ENCODE results near the gene STC2. TPM values are rescaled to one million over a fixed set of nuclear protein-coding genes. Genes with fewer than 3 reads are reported as not detected.

Gene STC2
- polyA plus RNA-seq, 1 donor from 2014 or later = not detected

GRCh38 chr5:173323106-173323798 is 5.0 kb downstream of the STC2 start:
- peaks cover 1% of the 10 kb centered on the region for H3K36me3 Mint-ChIP-seq
- no peak overlapping the region for H3K27ac Mint-ChIP-seq
- no peak overlapping the region for H3K4me3 Mint-ChIP-seq
- H3K4me1 Mint-ChIP-seq = peaks cover 0 to 4% (median 4%) of the 10 kb centered on the region in 3 donors
- peaks cover 42% of the 10 kb centered on the region for H3K27me3 Mint-ChIP-seq
- peaks cover 0 to 4% (median 0%) of the 10 kb centered on the region in 3 donors for H3K9me3 Mint-ChIP-seq

- peaks cover 0 to 4% (median 0%) of the 10 kb centered on the region in 3 donors for H3K9me3 Mint-ChIP-seq
- H3K4me1 Mint-ChIP-seq = peaks cover 0 to 4% (median 2%) of the 10 kb centered on the region in 3 donors
- no peak overlapping the region for H3K4me3 Mint-ChIP-seq
- no peaks in the 10 kb centered on the region for H3K36me3 Mint-ChIP-seq
- H3K27me3 Mint-ChIP-seq = peaks cover 39% of the 10 kb centered on the region
- H3K27ac Mint-ChIP-seq = no peak overlapping the region
Measured at GRCh38 chr5:173321886-173322285, 6.3 kb downstream of the STC2 start.

- no peak overlapping the region for H3K27ac Mint-ChIP-seq
- H3K27me3 Mint-ChIP-seq = peaks cover 36% of the 10 kb centered on the region
- H3K4me3 Mint-ChIP-seq = no peak overlapping the region
- H3K9me3 Mint-ChIP-seq = peaks cover 0 to 2% (median 0%) of the 10 kb centered on the region in 3 donors
- H3K4me1 Mint-ChIP-seq = peaks cover 0 to 4% (median 2%) of the 10 kb centered on the region in 3 donors
- no peaks in the 10 kb centered on the region for H3K36me3 Mint-ChIP-seq
Measured at GRCh38 chr5:173320259-173320658, 8.0 kb downstream of the STC2 start.

GRCh38 chr5:173319646-173320045 is 8.6 kb downstream of the STC2 start:
- Mint-ChIP-seq H3K36me3 (no peaks in the 10 kb centered on the region), H3K9me3 (peaks cover 0 to 2% (median 0%) of the 10 kb centered on the region in 3 donors), H3K27ac (no peak overlapping the region), H3K27me3 (peaks cover 34% of the 10 kb centered on the region), H3K4me3 (no peak overlapping the region), H3K4me1 (peaks cover 0 to 3% (median 2%) of the 10 kb centered on the region in 3 donors)

GRCh38 chr5:173318881-173319620 is 9.2 kb downstream of the STC2 start:
- peaks cover 0 to 2% (median under 1%) of the 10 kb centered on the region in 3 donors for H3K4me1 Mint-ChIP-seq
- H3K36me3 Mint-ChIP-seq = no peaks in the 10 kb centered on the region
- no peak overlapping the region for H3K27ac Mint-ChIP-seq
- peaks cover 0 to 2% (median 0%) of the 10 kb centered on the region in 3 donors for H3K9me3 Mint-ChIP-seq
- H3K4me3 Mint-ChIP-seq = no peak overlapping the region
- peaks cover 29% of the 10 kb centered on the region for H3K27me3 Mint-ChIP-seq

GRCh38 chr5:173318330-173318729 is 9.9 kb downstream of the STC2 start:
- Mint-ChIP-seq H3K4me1 (peaks cover 0 to 2% (median 0%) of the 10 kb centered on the region in 3 donors), H3K9me3 (peaks cover 0 to 2% (median 0%) of the 10 kb centered on the region in 3 donors), H3K4me3 (no peak overlapping the region), H3K27ac (no peak overlapping the region), H3K27me3 (peaks cover 24% of the 10 kb centered on the region), H3K36me3 (no peaks in the 10 kb centered on the region)

GRCh38 chr5:173317852-173318251 is 10.4 kb downstream of the STC2 start:
- no peak overlapping the region for H3K27ac Mint-ChIP-seq
- peaks cover 0 to 2% (median 0%) of the 10 kb centered on the region in 3 donors for H3K9me3 Mint-ChIP-seq
- no peaks in the 10 kb centered on the region for H3K36me3 Mint-ChIP-seq
- H3K4me3 Mint-ChIP-seq = no peak overlapping the region
- H3K27me3 Mint-ChIP-seq = peaks cover 22% of the 10 kb centered on the region
- H3K4me1 Mint-ChIP-seq = peaks cover 0 to 2% (median 0%) of the 10 kb centered on the region in 3 donors

- Mint-ChIP-seq H3K4me1 (no peaks in the 10 kb centered on the region), H3K27ac (peak overlapping the region in 1 of 3 donors; percentile 68), H3K27me3 (peaks cover 22% of the 10 kb centered on the region), H3K36me3 (no peaks in the 10 kb centered on the region), H3K4me3 (no peak overlapping the region), H3K9me3 (peaks cover 0 to 2% (median 0%) of the 10 kb centered on the region in 3 donors)
Measured at GRCh38 chr5:173317091-173317730, 11.0 kb downstream of the STC2 start.

- Mint-ChIP-seq H3K27ac (no peak overlapping the region), H3K27me3 (peaks cover 23% of the 10 kb centered on the region), H3K4me1 (no peaks in the 10 kb centered on the region), H3K4me3 (no peak overlapping the region), H3K9me3 (peaks cover 0 to 2% (median 0%) of the 10 kb centered on the region in 3 donors), H3K36me3 (no peaks in the 10 kb centered on the region)
Measured at GRCh38 chr5:173316339-173317020, 11.7 kb downstream of the STC2 start.

GRCh38 chr5:173315495-173316338 is 12.5 kb downstream of the STC2 start:
- H3K36me3 Mint-ChIP-seq = no peaks in the 10 kb centered on the region
- H3K27ac Mint-ChIP-seq = peak overlapping the region in 1 of 3 donors; percentile 64
- peaks cover 26% of the 10 kb centered on the region for H3K27me3 Mint-ChIP-seq
- no peak overlapping the region for H3K4me3 Mint-ChIP-seq
- H3K4me1 Mint-ChIP-seq = no peaks in the 10 kb centered on the region
- peaks cover 0 to 2% (median 0%) of the 10 kb centered on the region in 3 donors for H3K9me3 Mint-ChIP-seq

GRCh38 chr5:173314166-173314952 is 13.9 kb downstream of the STC2 start:
- no peak overlapping the region for H3K27ac Mint-ChIP-seq
- H3K4me1 Mint-ChIP-seq = no peaks in the 10 kb centered on the region
- no peaks in the 10 kb centered on the region for H3K36me3 Mint-ChIP-seq
- peaks cover 26% of the 10 kb centered on the region for H3K27me3 Mint-ChIP-seq
- no peak overlapping the region for H3K4me3 Mint-ChIP-seq
- peaks cover 0 to 2% (median 0%) of the 10 kb centered on the region in 3 donors for H3K9me3 Mint-ChIP-seq

GRCh38 chr5:173313351-173313801 is 14.8 kb downstream of the STC2 start:
- Mint-ChIP-seq H3K27me3 (peaks cover 20% of the 10 kb centered on the region), H3K9me3 (peaks cover 0 to 2% (median under 1%) of the 10 kb centered on the region in 3 donors), H3K27ac (no peak overlapping the region), H3K4me1 (no peaks in the 10 kb centered on the region), H3K4me3 (no peak overlapping the region), H3K36me3 (no peaks in the 10 kb centered on the region)

- H3K27me3 Mint-ChIP-seq = peaks cover 21% of the 10 kb centered on the region
Measured at GRCh38 chr5:173312821-173313220, 15.4 kb downstream of the STC2 start.

More at GRCh38 chr5:173312821-173313220, 15.4 kb downstream of the STC2 start:
- Mint-ChIP-seq H3K4me1 (no peaks in the 10 kb centered on the region), H3K4me3 (no peak overlapping the region), H3K36me3 (no peaks in the 10 kb centered on the region), H3K27ac (no peak overlapping the region), H3K9me3 (peaks cover 2 to 5% (median 3%) of the 10 kb centered on the region in 3 donors)
